GM21447 (cell line): Measurements from ENCODE around the gene TAS1R3.

Experiments used
- ATAC-seq: cut with Tn5 transposase; IDR thresholded peaks from one replicate; pipeline ENCODE4 v1.9.1; 2021; ENCODE audit not compliant: unreplicated experiment

Gene TAS1R3

GRCh38 chr1:1335792-1336248 lies 4.7 kb downstream of the TAS1R3 start:
- ATAC-seq = no peak

GRCh38 chr1:1336446-1336845 lies 5.4 kb downstream of the TAS1R3 start:
- ATAC-seq = no peak

GRCh38 chr1:1336931-1337792 lies 6.1 kb downstream of the TAS1R3 start:
- no peak for ATAC-seq

- ATAC-seq = no peak
Measured at GRCh38 chr1:1337793-1338147, 6.7 kb downstream of the TAS1R3 start.

- ATAC-seq = no peak
Measured at GRCh38 chr1:1338278-1338677, 7.2 kb downstream of the TAS1R3 start.

GRCh38 chr1:1340185-1340584 lies 9.1 kb downstream of the TAS1R3 start:
- no peak for ATAC-seq

GRCh38 chr1:1340791-1341548 lies 9.9 kb downstream of the TAS1R3 start:
- no peak for ATAC-seq

GRCh38 chr1:1341549-1342021 lies 10.5 kb downstream of the TAS1R3 start:
- ATAC-seq = no peak

- no peak for ATAC-seq
Measured at GRCh38 chr1:1342061-1342562, 11.0 kb downstream of the TAS1R3 start.

GRCh38 chr1:1342584-1343115 lies 11.6 kb downstream of the TAS1R3 start:
- ATAC-seq = no peak

GRCh38 chr1:1343811-1344421 lies 12.8 kb downstream of the TAS1R3 start:
- no peak for ATAC-seq

GRCh38 chr1:1344655-1345361 lies 13.7 kb downstream of the TAS1R3 start:
- ATAC-seq = no peak

- no peak for ATAC-seq
Measured at GRCh38 chr1:1345384-1345783, 14.3 kb downstream of the TAS1R3 start.

GRCh38 chr1:1345860-1346500 lies 14.9 kb downstream of the TAS1R3 start:
- no peak for ATAC-seq

- no peak for ATAC-seq
Measured at GRCh38 chr1:1346501-1346890, 15.4 kb downstream of the TAS1R3 start.

GRCh38 chr1:1347026-1347595 lies 16.0 kb downstream of the TAS1R3 start:
- no peak for ATAC-seq

- no peak for ATAC-seq
Measured at GRCh38 chr1:1347663-1348419, 16.8 kb downstream of the TAS1R3 start.

- ATAC-seq = peak; percentile 30
Measured at GRCh38 chr1:1348420-1349255, 17.6 kb downstream of the TAS1R3 start.
